Gastrocnemius medialis (tissue), 4 donors: Measurements from ENCODE around the gene DNM1.

Source experiments
- CTCF ChIP-seq, 5 experiments: fragments of 450-650 bp in 3 of 5; fragments of 200-600 bp in 2 of 5; sonication (generic) in 2 of 5; IDR thresholded peaks in 4 of 5; conservative IDR thresholded peaks in 1 of 5; 1 replicate in 4 of 5; 2 replicates in 1 of 5; pipeline ENCODE4 v1.5.1; 2016 to 2019; ENCODE audit warnings: antibody characterized with exemption in 5 of 5, mild to moderate bottlenecking in 3 of 5, moderate library complexity in 3 of 5
- POLR2A ChIP-seq, 2 donors: fragments of 450-650 bp; IDR thresholded peaks; one replicate each; pipeline ENCODE4 v1.6.1; 2017; ENCODE audit warnings: antibody characterized with exemption in 2 of 2, mild to moderate bottlenecking in 2 of 2, moderate library complexity in 2 of 2

DNA sequence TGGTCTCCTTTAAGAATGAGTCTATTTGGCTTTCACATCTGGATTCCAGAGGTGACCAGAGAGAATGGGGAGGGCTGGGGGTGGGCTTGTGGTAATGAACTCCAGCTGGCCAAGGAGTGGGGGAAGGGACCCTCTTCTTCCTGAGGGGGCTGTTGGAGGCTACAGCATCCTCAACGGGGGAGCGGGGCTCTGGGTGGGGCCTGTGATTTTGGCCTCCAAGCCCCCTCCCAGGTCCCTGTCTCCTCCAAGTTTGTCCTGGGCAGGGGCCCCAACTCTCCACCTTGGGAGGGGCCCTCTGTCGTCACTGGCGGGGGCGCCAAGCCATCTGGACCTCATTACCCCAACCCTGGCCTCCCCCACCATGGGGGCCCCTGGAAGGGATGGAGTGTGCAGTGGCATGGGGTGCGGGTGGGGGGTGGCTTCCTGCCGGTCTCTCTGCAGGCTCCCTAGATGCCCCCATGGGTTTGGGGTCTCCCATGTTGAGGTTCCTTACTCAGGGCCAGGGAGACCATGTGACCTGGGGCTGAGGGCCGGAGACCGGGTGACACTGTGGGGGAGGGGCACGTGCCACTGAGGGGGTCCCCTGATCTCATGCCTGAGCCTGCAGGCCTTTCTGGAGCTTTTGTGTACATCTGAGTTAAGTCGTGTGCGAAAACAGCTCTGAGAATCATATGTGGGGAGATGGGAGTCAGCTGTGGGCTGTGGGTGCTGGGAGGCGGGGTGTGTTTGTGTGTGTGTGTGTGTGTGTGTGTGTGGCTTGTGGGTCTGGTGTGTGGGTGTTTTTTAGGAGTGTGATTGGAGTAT is 40.2 kb downstream of the DNM1 start:
- TF ChIP-seq CTCF (IDR thresholded peaks at IDR 0.05 in 4 of 5, conservative IDR thresholded peaks at IDR 0.05 in 1 of 5): no peak
- TF ChIP-seq POLR2A (IDR thresholded peaks at IDR 0.05): no peak
